K562 (cell line): ENCODE results near the gene RBAK. TPM values are rescaled to one million over a fixed set of nuclear protein-coding genes. Genes with fewer than 3 reads are reported as not detected.

Experiments
- ARID3B ChIP-seq: fragments of 250-450 bp; sonication (Bioruptor Pico); IDR thresholded peaks from 2 replicates; pipeline ENCODE4 v1.4.0; 2020; ENCODE audit warnings: borderline replicate concordance
- ELF4 ChIP-seq: fragments of 450-650 bp; formaldehyde crosslinking; IDR thresholded peaks from 2 replicates; pipeline ENCODE4 v1.4.0; 2022; ENCODE audit warnings: missing genetic modification characterization
- HMBOX1 ChIP-seq: sonication (generic); IDR thresholded peaks from 2 replicates; pipeline ENCODE4 v1.6.1; 2016
- HNRNPH1 ChIP-seq: fragments of 200-400 bp; formaldehyde crosslinking; optimal IDR thresholded peaks from 2 replicates; pipeline ENCODE3; 2017; ENCODE audit warnings: low read depth, mild to moderate bottlenecking, low read length, moderate library complexity
- MBD1 ChIP-seq: fragments of 250-450 bp; sonication (Bioruptor Pico); IDR thresholded peaks from 2 replicates; pipeline ENCODE4 v1.8.0; 2022; ENCODE audit warnings: inconsistent platforms
- MTA1 ChIP-seq: fragments of 450-650 bp; IDR thresholded peaks from 2 replicates; pipeline ENCODE4 v1.6.1; 2017; ENCODE audit warnings: borderline replicate concordance
- PBX2 ChIP-seq, 2 experiments: IDR thresholded peaks in 1 of 2; conservative IDR thresholded peaks in 1 of 2; 2 replicates each; pipeline ENCODE4 v1.6.1; 2016; ENCODE audit warnings: low read depth in 2 of 2, mild to moderate bottlenecking in 1 of 2, missing compliant biosample characterization in 1 of 2, missing genetic modification characterization in 1 of 2, moderate library complexity in 1 of 2
- PHB ChIP-seq: fragments of 250-450 bp; sonication (Bioruptor Pico); IDR thresholded peaks from 2 replicates; pipeline ENCODE4 v1.5.0; 2021
- PHF21A ChIP-seq: fragments of 450-650 bp; IDR thresholded peaks from 2 replicates; pipeline ENCODE4 v1.6.1; 2017; ENCODE audit warnings: low read depth, borderline replicate concordance
- PHTF2 ChIP-seq: fragments of 250-450 bp; sonication (Bioruptor Pico); IDR thresholded peaks from 2 replicates; pipeline ENCODE4 v1.5.0; 2021; ENCODE audit warnings: mild to moderate bottlenecking
- POLR2G ChIP-seq: fragments of 200-400 bp; formaldehyde crosslinking; IDR thresholded peaks from 2 replicates; pipeline ENCODE4 v1.6.1; 2017; ENCODE audit warnings: low read depth, mild to moderate bottlenecking, antibody characterized with exemption, low read length, moderate library complexity
- PRMT5 ChIP-seq: sonication (generic); formaldehyde crosslinking; IDR thresholded peaks from 2 replicates; pipeline ENCODE4 v1.5.0; 2020; ENCODE audit warnings: missing genetic modification reagents
- RFX1 ChIP-seq: fragments of 450-650 bp; IDR thresholded peaks from 2 replicates; pipeline ENCODE4 v1.6.1; 2016; ENCODE audit warnings: mild to moderate bottlenecking, moderate library complexity
- SIN3B ChIP-seq: fragments of 450-650 bp; IDR thresholded peaks from 2 replicates; pipeline ENCODE4 v1.6.1; 2017; ENCODE audit warnings: low read depth, mild to moderate bottlenecking, moderate library complexity
- SPI1 ChIP-seq: IDR thresholded peaks from 2 replicates; pipeline ENCODE4 v1.6.1; 2011; ENCODE audit warnings: low read depth, low read length, control low read depth, borderline replicate concordance
- TFAM ChIP-seq: fragments of 250-450 bp; sonication (Bioruptor Pico); conservative IDR thresholded peaks from 2 replicates; pipeline ENCODE4 v1.5.0; 2021; ENCODE audit warnings: mild to moderate bottlenecking, moderate library complexity
- TGIF2 ChIP-seq: sonication (generic); formaldehyde crosslinking; IDR thresholded peaks from 2 replicates; pipeline ENCODE4 v1.8.1; 2022; ENCODE audit warnings: mild to moderate bottlenecking, missing genetic modification reagents, moderate library complexity
- TRIM25 ChIP-seq: fragments of 450-650 bp; IDR thresholded peaks from 2 replicates; pipeline ENCODE4 v1.7.0; 2016; ENCODE audit warnings: borderline replicate concordance
- ZNF655 ChIP-seq: fragments of 250-450 bp; sonication (Bioruptor Pico); IDR thresholded peaks from 2 replicates; pipeline ENCODE4 v1.5.0; 2021
- ZNF778 ChIP-seq: fragments of 450-650 bp; formaldehyde crosslinking; IDR thresholded peaks from 2 replicates; pipeline ENCODE4 v1.4.0; 2020; ENCODE audit warnings: mild to moderate bottlenecking, moderate library complexity
- polyA plus RNA-seq, 8 experiments: library from polyadenylated mRNA; depleted of rRNA in 4 of 8; stranded (reverse) in 5 of 8; unstranded in 3 of 8; fragments of >200 nt; fragmentation: Nextera tagmentation in 2 of 8; fragmentation: Illumina TruSeq in 1 of 8; extraction: Ambion mirVana in 2 of 8; extraction: Trizol in 1 of 8; gene quantifications; 2 replicates each; pipeline versions ENCODE4 v1.2.1 to v1.2.3, GENCODE V29; 2011 to 2014; ENCODE audit warnings: inconsistent platforms in 1 of 8, missing spikeins in 1 of 8
- total RNA-seq, 7 experiments: library from RNA; depleted of rRNA in 6 of 7; stranded (reverse); fragments of >200 nt in 6 of 7; fragmentation: Illumina TruSeq in 2 of 7; extraction: Trizol in 2 of 7; gene quantifications; 2 replicates each; pipeline versions ENCODE4 v1.2.1 to v1.2.3, GENCODE V29; 2011 to 2021; ENCODE audit warnings: low replicate concordance in 1 of 7

RBAK gene
- total and polyA plus RNA-seq, 9 of the 15 experiments (the other 6 are each of a cell fraction or from before 2014, with no cell fraction given) = 2.7 to 13.2 (median 10.1) TPM

GRCh38 chr7:5083311-5083711 lies 37.7 kb downstream of the RBAK start (continued):
- TF ChIP-seq PHF21A (no peak), POLR2G (no peak), PHB (CRISPR knock-in tag) (no peak), HMBOX1 (peak; percentile 98), ZNF655 (no peak), PBX2 (CRISPR knock-in tag; IDR thresholded peaks at IDR 0.05; ENCODE audit: low read depth) (no peak), PBX2 (tag; conservative IDR thresholded peaks at IDR 0.05; ENCODE audit: low read depth) (no peak), TFAM (CRISPR knock-in tag) (no peak), PRMT5 (CRISPR knock-in tag) (no peak), MTA1 (no peak), TGIF2 (CRISPR knock-in tag) (no peak), PHTF2 (CRISPR knock-in tag) (no peak), HNRNPH1 (no peak), ZNF778 (CRISPR knock-in tag) (no peak), ARID3B (CRISPR knock-in tag) (no peak), ELF4 (CRISPR knock-in tag) (no peak), SIN3B (no peak), TRIM25 (no peak), MBD1 (CRISPR knock-in tag) (no peak), SPI1 (no peak), RFX1 (no peak)
